HepG2 (cell line): ENCODE measurements around the gene WDR89.

Experiments
- ARID4A ChIP-seq: sonication (generic); formaldehyde crosslinking; IDR thresholded peaks from 2 replicates; pipeline ENCODE4 v1.5.0; 2020; ENCODE audit warnings: mild to moderate bottlenecking, missing genetic modification reagents, borderline replicate concordance
- CTCF ChIP-seq: sonication (generic); formaldehyde crosslinking; IDR thresholded peaks from 2 replicates; pipeline ENCODE4 v1.5.0; 2020; ENCODE audit warnings: mild to moderate bottlenecking, missing genetic modification reagents, moderate library complexity
- NCOA5 ChIP-seq: sonication (generic); formaldehyde crosslinking; IDR thresholded peaks from 2 replicates; pipeline ENCODE4 v1.4.0; 2020; ENCODE audit warnings: missing genetic modification reagents
- NR3C1 ChIP-seq: sonication (generic); formaldehyde crosslinking; IDR thresholded peaks from 2 replicates; pipeline ENCODE4 v1.4.0; 2020; ENCODE audit warnings: missing genetic modification reagents
- THRA ChIP-seq: sonication (generic); formaldehyde crosslinking; IDR thresholded peaks from 2 replicates; pipeline ENCODE4 v1.4.0; 2020; ENCODE audit warnings: missing genetic modification reagents, borderline replicate concordance
- ZNF263 ChIP-seq: sonication (generic); formaldehyde crosslinking; IDR thresholded peaks from 2 replicates; pipeline ENCODE4 v1.4.0; 2020; ENCODE audit warnings: missing genetic modification reagents
- ZNF326 ChIP-seq: sonication (generic); formaldehyde crosslinking; IDR thresholded peaks from 2 replicates; pipeline ENCODE4 v1.4.0; 2020; ENCODE audit warnings: missing genetic modification reagents, borderline replicate concordance
- TF ChIP-seq, protein P1 (sequence below): sonication (generic); formaldehyde crosslinking; conservative IDR thresholded peaks from 2 replicates; pipeline ENCODE4 v1.8.1; 2023; ENCODE audit warnings: missing genetic modification reagents

DNA sequence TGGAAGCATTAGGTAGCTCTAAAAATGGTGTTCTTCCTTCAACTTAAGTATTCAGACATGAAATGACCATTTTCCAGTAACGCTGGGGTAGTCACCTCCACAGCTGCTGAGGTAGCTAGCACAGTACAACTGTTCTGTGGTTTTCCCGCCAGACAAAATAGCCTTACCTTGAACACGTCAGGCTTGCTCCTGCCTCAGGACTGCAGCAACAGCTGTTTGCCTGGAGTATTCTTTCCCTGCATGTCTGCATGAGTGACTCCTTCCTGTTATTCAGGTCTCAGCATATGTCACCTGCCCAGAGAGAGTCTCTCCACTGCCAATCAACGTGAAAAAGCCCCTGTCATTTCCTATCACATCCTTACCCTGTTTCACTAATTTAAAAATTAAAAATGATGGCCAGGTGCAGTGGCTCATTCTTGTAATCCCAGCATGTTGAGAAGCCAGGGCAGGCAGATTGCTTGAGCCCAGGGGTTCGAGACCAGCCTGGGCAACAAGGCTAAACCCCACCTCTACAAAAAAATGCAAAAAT lies 37.9 kb downstream of the WDR89 start:
- TF ChIP-seq NR3C1: no peak
- TF ChIP-seq, protein P1, sequence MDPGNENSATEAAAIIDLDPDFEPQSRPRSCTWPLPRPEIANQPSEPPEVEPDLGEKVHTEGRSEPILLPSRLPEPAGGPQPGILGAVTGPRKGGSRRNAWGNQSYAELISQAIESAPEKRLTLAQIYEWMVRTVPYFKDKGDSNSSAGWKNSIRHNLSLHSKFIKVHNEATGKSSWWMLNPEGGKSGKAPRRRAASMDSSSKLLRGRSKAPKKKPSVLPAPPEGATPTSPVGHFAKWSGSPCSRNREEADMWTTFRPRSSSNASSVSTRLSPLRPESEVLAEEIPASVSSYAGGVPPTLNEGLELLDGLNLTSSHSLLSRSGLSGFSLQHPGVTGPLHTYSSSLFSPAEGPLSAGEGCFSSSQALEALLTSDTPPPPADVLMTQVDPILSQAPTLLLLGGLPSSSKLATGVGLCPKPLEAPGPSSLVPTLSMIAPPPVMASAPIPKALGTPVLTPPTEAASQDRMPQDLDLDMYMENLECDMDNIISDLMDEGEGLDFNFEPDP (CRISPR knock-in tag): no peak
- TF ChIP-seq THRA: no peak
- TF ChIP-seq NCOA5: no peak
- no peak for TF ChIP-seq ZNF263
- TF ChIP-seq ZNF326 (CRISPR knock-in tag): no peak
- no peak for TF ChIP-seq ARID4A (CRISPR knock-in tag)
- no peak for TF ChIP-seq CTCF (CRISPR knock-in tag)
